ENCODE measurements around the gene CASD1. TPM values are rescaled to one million over a fixed set of nuclear protein-coding genes. Genes with fewer than 3 reads are reported as not detected.

The CASD1 gene
- total RNA-seq, 1 experiment from 2014 or later, result 5.8 TPM

GRCh38 chr7:94498918-94499317, 10.7 kb upstream of the CASD1 start:
- ChIA-PET RAD21 (ENCODE audit: low non-redundant PET in 1 of 2, low total read pairs in 2 of 2, uncharacterized antibody in 2 of 2, unreplicated experiment in 2 of 2) (no interaction called here), CTCF (no interaction called here), POLR2A (no interaction called here)
- ATAC-seq, result no peak
- H3K27me3 ChIP-seq (ENCODE audit: insufficient read depth, low read length), result no peaks in the 10 kb centered on the region
- H4K20me1 ChIP-seq (ENCODE audit: insufficient read depth), result no peaks in the 10 kb centered on the region
- no peaks in the 10 kb centered on the region for H3K9me3 ChIP-seq (ENCODE audit: control insufficient read depth in 1 of 2, insufficient read depth in 1 of 2, low read depth in 1 of 2, low read length in 2 of 2)
- no peak overlapping the region for H2AFZ ChIP-seq (ENCODE audit: low read depth, low read length, poor library complexity, severe bottlenecking)
- no peak for DNase-seq (ENCODE audit: low read depth, low spot score)
- intact Hi-C loops (cut with micrococcal nuclease), result no loop called here
- H3K4me3 ChIP-seq (replicated peaks in 1 of 2; ENCODE audit: low read depth in 1 of 2, low read length in 2 of 2), result no peak overlapping the region
- H3K9me2 ChIP-seq (ENCODE audit: insufficient read depth), result no peaks in the 10 kb centered on the region
- no peaks in the 10 kb centered on the region for H3K4me1 ChIP-seq (ENCODE audit: control insufficient read depth in 1 of 2, insufficient read depth in 2 of 2, low read length in 2 of 2)
- H3K79me2 ChIP-seq (ENCODE audit: insufficient read depth, low read length), result no peaks in the 10 kb centered on the region
- H3K9ac ChIP-seq (ENCODE audit: low read length), result no peak overlapping the region
- no TSS peak for BruUV-seq (replicated peaks)
- no peaks in the 10 kb centered on the region for H3K36me3 ChIP-seq (ENCODE audit: control insufficient read depth in 1 of 2, insufficient read depth in 2 of 2, low read length in 2 of 2)
- no peak overlapping the region for H3K27ac ChIP-seq (ENCODE audit: low read depth, low read length)
- TF ChIP-seq RAD21 (IDR thresholded peaks at IDR 0.05; ENCODE audit: low read depth) (no peak), FOSL1 (IDR thresholded peaks at IDR 0.05; ENCODE audit: low read depth) (no peak), POLR2A (IDR thresholded peaks at IDR 0.05; ENCODE audit: borderline replicate concordance, extremely low read depth, insufficient read depth, insufficient read length) (no peak), ELF1 (IDR thresholded peaks at IDR 0.05; ENCODE audit: borderline replicate concordance, low read depth) (no peak), REST (IDR thresholded peaks at IDR 0.05; ENCODE audit: low read depth) (no peak), CBX3 (IDR thresholded peaks at IDR 0.05; ENCODE audit: low read depth) (no peak), EZH2phosphoT487 (IDR thresholded peaks at IDR 0.05; ENCODE audit: borderline replicate concordance) (no peak), MAX (IDR thresholded peaks at IDR 0.05) (no peak), POLR2AphosphoS5 (IDR thresholded peaks at IDR 0.05; ENCODE audit: low read depth, low read length) (no peak), JUND (IDR thresholded peaks at IDR 0.05) (no peak), CEBPB (IDR thresholded peaks at IDR 0.05; ENCODE audit: low read depth) (no peak), YY1 (IDR thresholded peaks at IDR 0.05; ENCODE audit: extremely low read depth, insufficient replicate concordance, low read depth, low read length) (no peak), ZFX (IDR thresholded peaks at IDR 0.05) (no peak)
- H3K4me2 ChIP-seq (ENCODE audit: low read length), result no peak overlapping the region
